GM12878 (cell line): ENCODE data around the gene THTPA. TPM values are rescaled to one million over a fixed set of nuclear protein-coding genes. Genes with fewer than 3 reads are reported as not detected.

Source experiments
- ATAC-seq: fragments of 200-7000 bp; cut with Tn5 transposase; 3 replicates; pipeline ENCODE4 v1.9.1; 2020; ENCODE audit warnings: mild to moderate bottlenecking, moderate library complexity
- BruUV-seq: library from RNA; stranded (reverse); fragments of 400-500 nt; replicated peaks from 2 replicates; lab custom pipeline; 2021; lab: Mats Ljungman, UMichigan
- CTCF ChIA-PET: fragments of 300-600 bp; sonication (Branson Sonifier 250); formaldehyde crosslinking; extraction: SDS; loops from one replicate; lab custom pipeline; 2021; ENCODE audit warnings: inconsistent platforms; lab: Yijun Ruan, JAX
- POLR2A ChIA-PET: fragments of 350-600 bp; formaldehyde crosslinking; extraction: SDS; loops from one replicate; lab custom pipeline; 2021; ENCODE audit warnings: inconsistent platforms; lab: Charles Lee
- RAD21 ChIA-PET: fragments of 300-600 bp; sonication (Branson Sonifier 250); formaldehyde crosslinking; loops from one replicate; lab custom pipeline; 2023; ENCODE audit warnings: antibody characterized with exemption; ENCODE audit not compliant: unreplicated experiment; lab: Charles Lee
- SMC1A ChIA-PET: fragments of 300-600 bp; sonication (Branson Sonifier 250); formaldehyde crosslinking; loops from one replicate; lab custom pipeline; 2023; ENCODE audit not compliant: unreplicated experiment, uncharacterized antibody; lab: Charles Lee
- DNase-seq: peaks from one replicate; pipeline ENCODE4 v3.0.0-alpha.2; 2011; ENCODE audit warnings: low read depth, low spot score
- FAIRE-seq: peaks from 3 replicates; lab custom pipeline; 2011; peaks lifted over from hg19 to GRCh38; lab: Jason Lieb, UNC
- H2AFZ ChIP-seq: 2 replicates; pipeline ENCODE4 v1.6.0; 2011; ENCODE audit warnings: low read depth, low read length, control low read depth; ENCODE audit not compliant: control insufficient read depth
- H3K27ac ChIP-seq: 2 replicates; pipeline ENCODE4 v1.5.1; 2011; ENCODE audit warnings: control low read depth; ENCODE audit not compliant: control insufficient read depth, insufficient read depth
- H3K27me3 ChIP-seq, 2 experiments: replicated peaks in 1 of 2; 2 replicates each; pipeline versions ENCODE4 v1.6.0 to v1.6.1; 2011; ENCODE audit warnings: low read length in 1 of 2; ENCODE audit not compliant: control insufficient read depth in 2 of 2, insufficient read depth in 2 of 2
- H3K36me3 ChIP-seq, 2 experiments: 2 replicates each; pipeline ENCODE4 v1.5.1; 2011; ENCODE audit warnings: low read length in 1 of 2; ENCODE audit not compliant: control insufficient read depth in 2 of 2, insufficient read depth in 2 of 2
- H3K4me1 ChIP-seq: 2 replicates; pipeline ENCODE4 v1.6.1; 2011; ENCODE audit warnings: mild to moderate bottlenecking, low read length, moderate library complexity, mixed read lengths; ENCODE audit not compliant: control insufficient read depth, insufficient read depth
- H3K4me2 ChIP-seq: 2 replicates; pipeline ENCODE4 v1.6.0; 2011; ENCODE audit warnings: control low read depth; ENCODE audit not compliant: control insufficient read depth, insufficient read depth
- H3K4me3 ChIP-seq: fragments of 200-600 bp; sonication (generic); 2 replicates; pipeline ENCODE4 v1.5.1; 2016
- H3K79me2 ChIP-seq: 2 replicates; pipeline ENCODE4 v1.6.0; 2011; ENCODE audit warnings: low read length; ENCODE audit not compliant: control insufficient read depth, insufficient read depth
- H3K9ac ChIP-seq: 2 replicates; pipeline ENCODE4 v1.8.0; 2011; ENCODE audit warnings: low read length, control low read depth, mixed read lengths; ENCODE audit not compliant: control insufficient read depth, insufficient read depth
- H3K9me3 ChIP-seq: replicated peaks from 3 replicates; pipeline ENCODE4 v1.5.1; 2011; ENCODE audit warnings: mild to moderate bottlenecking, low read length; ENCODE audit not compliant: control insufficient read depth, insufficient read depth
- H4K20me1 ChIP-seq: 2 replicates; pipeline ENCODE4 v1.6.0; 2011; ENCODE audit not compliant: control insufficient read depth, insufficient read depth
- CBX3 ChIP-seq: fragments of 200-600 bp; sonication (generic); IDR thresholded peaks from 2 replicates; pipeline ENCODE4 v1.6.1; 2016; ENCODE audit warnings: low read depth, borderline replicate concordance
- ESRRA ChIP-seq: IDR thresholded peaks from 2 replicates; pipeline ENCODE4 v1.6.1; 2012; ENCODE audit warnings: mild to moderate bottlenecking, low read length, improper control_type of control experiment
- FOXM1 ChIP-seq: IDR thresholded peaks from 2 replicates; pipeline ENCODE4 v1.6.1; 2012; ENCODE audit warnings: low read depth, mild to moderate bottlenecking, inconsistent platforms, low read length, moderate library complexity
- IKZF1 ChIP-seq: fragments of 450-650 bp; conservative IDR thresholded peaks from 2 replicates; pipeline ENCODE4 v1.6.1; 2017; ENCODE audit warnings: antibody characterized with exemption, mild to moderate bottlenecking
- MTA2 ChIP-seq: fragments of 450-650 bp; IDR thresholded peaks from 2 replicates; pipeline ENCODE4 v1.6.1; 2016; ENCODE audit warnings: low read depth, mild to moderate bottlenecking, moderate library complexity
- NFIC ChIP-seq: IDR thresholded peaks from 2 replicates; pipeline ENCODE4 v1.6.1; 2012; ENCODE audit warnings: low read depth, mild to moderate bottlenecking, inconsistent platforms, low read length, moderate library complexity
- POLR2A ChIP-seq: IDR thresholded peaks from 2 replicates; pipeline ENCODE4 v1.6.1; 2011; ENCODE audit warnings: low read depth, mild to moderate bottlenecking, low read length
- RB1 ChIP-seq: fragments of 450-650 bp; formaldehyde crosslinking; IDR thresholded peaks from 2 replicates; pipeline ENCODE4 v1.6.1; 2017; ENCODE audit warnings: mild to moderate bottlenecking, borderline replicate concordance
- RBBP5 ChIP-seq: fragments of 200-600 bp; sonication (generic); conservative IDR thresholded peaks from 2 replicates; pipeline ENCODE4 v1.6.1; 2016
- RCOR1 ChIP-seq: conservative IDR thresholded peaks from 2 replicates; pipeline ENCODE4 v1.6.1; 2012; ENCODE audit warnings: low read depth, low read length, improper control_type of control experiment
- SMAD5 ChIP-seq: IDR thresholded peaks from 2 replicates; pipeline ENCODE4 v1.6.1; 2016; ENCODE audit warnings: antibody characterized with exemption, low read depth
- STAT3 ChIP-seq: IDR thresholded peaks from 2 replicates; pipeline ENCODE4 v1.6.1; 2011; ENCODE audit warnings: low read depth, low read length, improper control_type of control experiment
- ZNF384 ChIP-seq: IDR thresholded peaks from 2 replicates; pipeline ENCODE4 v1.6.1; 2012; ENCODE audit warnings: low read depth, mild to moderate bottlenecking, low read length, improper control_type of control experiment, borderline replicate concordance
- WGBS: methylation state at CpG from one replicate; pipeline ENCODE4 v1.1.6; 2016; ENCODE audit warnings: low lambda C conversion rate; ENCODE audit not compliant: insufficient replicate concordance, insufficient coverage; ENCODE audit errors: missing lambda C conversion rate; 5-methylcytosine and 5-hydroxymethylcytosine counted together
- in situ Hi-C: fragments of 300-500 bp; cut with MboI; formaldehyde crosslinking; loops from 9 replicates; pipeline ENCODE4 v1.14.3; 2018; ENCODE audit warnings: mixed read lengths
- intact Hi-C: fragments of 100-400 bp; cut with micrococcal nuclease; formaldehyde crosslinking; loops from one replicate; pipeline ENCODE4 v1.14.2; 2022; ENCODE audit not compliant: unreplicated experiment
- polyA plus RNA-seq, 11 experiments: library from polyadenylated mRNA; depleted of rRNA in 4 of 11; unstranded in 6 of 11; stranded (reverse) in 5 of 11; fragments of >200 nt; fragmentation: Nextera tagmentation in 4 of 11; fragmentation: Illumina TruSeq in 1 of 11; extraction: Ambion mirVana in 4 of 11; extraction: Trizol in 1 of 11; gene quantifications; 1 replicate in 1 of 11; 2 replicates in 10 of 11; pipeline versions ENCODE4 v1.2.1 to v1.2.3, GENCODE V29; 2011 to 2016; ENCODE audit warnings: inconsistent platforms in 2 of 11, missing spikeins in 2 of 11, low read depth in 1 of 11
- total RNA-seq, 4 experiments: library from RNA; depleted of rRNA in 3 of 4; stranded (reverse); fragments of >200 nt in 3 of 4; fragmentation: Illumina TruSeq in 1 of 4; extraction: Trizol in 1 of 4; gene quantifications; 2 replicates each; pipeline versions ENCODE4 v1.2.1 to v1.2.3, GENCODE V29; 2013 to 2021
- TF ChIP-seq, protein P1 (sequence below): IDR thresholded peaks from 2 replicates; pipeline ENCODE4 v1.6.1; 2011; ENCODE audit warnings: mild to moderate bottlenecking, low read depth, low read length, moderate library complexity; ENCODE audit not compliant: insufficient replicate concordance

The THTPA gene
- total and polyA plus RNA-seq, 10 of the 15 experiments (the other 5 are each of a cell fraction or from before 2014, with no cell fraction given): 3.1 to 24.9 (median 12.8) TPM

- Histone ChIP-seq H4K20me1 (no peaks in the 10 kb centered on the region), H3K79me2 (no peaks in the 10 kb centered on the region), H3K9ac (no peak overlapping the region), H2AFZ (no peak overlapping the region), H3K36me3 (no peaks in the 10 kb centered on the region; a peak in 1 of 4 replicates), H3K4me3 (no peak overlapping the region), H3K4me2 (no peak overlapping the region), H3K9me3 (no peaks in the 10 kb centered on the region), H3K27me3 (no peaks in the 10 kb centered on the region), H3K27ac (no peak overlapping the region), H3K4me1 (no peaks in the 10 kb centered on the region)
- DNase-seq: no peak
- SMC1A ChIA-PET: no interaction called here
- CTCF ChIA-PET: interaction anchor here (0.8 to 0.9 kb wide), 2 partner anchors 18 to 26 kb away, joined by 3 to 4 read pairs; no protein-coding TSS in a partner anchor
- FAIRE-seq: no peak
- in situ Hi-C loops (no loop called here), intact Hi-C loops (no loop called here)
- no peak for TF ChIP-seq POLR2A
- no peak for TF ChIP-seq IKZF1
- TF ChIP-seq RCOR1: no peak
- TF ChIP-seq RBBP5: no peak
- TF ChIP-seq STAT3: no peak
- no peak for TF ChIP-seq ESRRA
- no peak for TF ChIP-seq ZNF384
- no peak for TF ChIP-seq RB1
- no peak for TF ChIP-seq FOXM1
- TF ChIP-seq, protein P1, sequence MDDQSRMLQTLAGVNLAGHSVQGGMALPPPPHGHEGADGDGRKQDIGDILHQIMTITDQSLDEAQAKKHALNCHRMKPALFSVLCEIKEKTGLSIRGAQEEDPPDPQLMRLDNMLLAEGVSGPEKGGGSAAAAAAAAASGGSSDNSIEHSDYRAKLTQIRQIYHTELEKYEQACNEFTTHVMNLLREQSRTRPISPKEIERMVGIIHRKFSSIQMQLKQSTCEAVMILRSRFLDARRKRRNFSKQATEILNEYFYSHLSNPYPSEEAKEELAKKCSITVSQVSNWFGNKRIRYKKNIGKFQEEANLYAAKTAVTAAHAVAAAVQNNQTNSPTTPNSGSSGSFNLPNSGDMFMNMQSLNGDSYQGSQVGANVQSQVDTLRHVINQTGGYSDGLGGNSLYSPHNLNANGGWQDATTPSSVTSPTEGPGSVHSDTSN: no peak
- no peak for TF ChIP-seq CBX3
- no peak for TF ChIP-seq SMAD5
- TF ChIP-seq NFIC: no peak
- no peak for TF ChIP-seq MTA2
- 72% methylated on average over 7 of the region's 7 CpGs for WGBS
- RAD21 ChIA-PET: no interaction called here
- POLR2A ChIA-PET: no interaction called here
- no TSS peak for BruUV-seq
- no peak for ATAC-seq
Measured at GRCh38 chr14:23532658-23533057, 23.4 kb upstream of the THTPA start.
